Neural cell (in vitro differentiated cells): ENCODE measurements around the gene TADA2B. TPM values are rescaled to one million over a fixed set of nuclear protein-coding genes. Genes with fewer than 3 reads are reported as not detected.

ENCODE experiments used
- H2AFZ ChIP-seq: fragments of 200-600, 300-800 bp; sonication (generic), shearing (Covaris generic); 2 replicates; pipeline ENCODE4 v1.6.0; 2014; ENCODE audit warnings: low read depth, mild to moderate bottlenecking, antibody characterized with exemption, low read length, moderate library complexity
- H3F3A ChIP-seq: fragments of 200-600 bp; shearing (Covaris generic); 2 replicates; pipeline ENCODE4 v1.6.1; 2016; ENCODE audit warnings: mild to moderate bottlenecking, moderate library complexity, mixed read lengths, antibody characterized with exemption, low read length; ENCODE audit not compliant: insufficient read depth, poor library complexity, severe bottlenecking
- H3K27ac ChIP-seq: fragments of 200-600, 300-800 bp; sonication (generic), shearing (Covaris generic); 2 replicates; pipeline ENCODE4 v1.5.1; 2014; ENCODE audit warnings: mild to moderate bottlenecking, low read length, moderate library complexity
- H3K27me3 ChIP-seq: fragments of 300-800, 200-600 bp; sonication (generic), shearing (Covaris generic); 2 replicates; pipeline ENCODE4 v1.6.0; 2014; ENCODE audit warnings: mild to moderate bottlenecking, low read depth, low read length, moderate library complexity; ENCODE audit not compliant: insufficient read depth
- H3K36me3 ChIP-seq: fragments of 300-800, 200-600 bp; sonication (generic), shearing (Covaris generic); 2 replicates; pipeline ENCODE4 v1.5.1; 2014; ENCODE audit warnings: mild to moderate bottlenecking, antibody characterized with exemption, low read length, moderate library complexity; ENCODE audit not compliant: insufficient read depth
- H3K4me2 ChIP-seq: fragments of 300-800, 200-600 bp; sonication (generic), shearing (Covaris generic); 2 replicates; pipeline ENCODE4 v1.6.0; 2014; ENCODE audit warnings: mild to moderate bottlenecking, low read length
- H3K4me3 ChIP-seq: fragments of 300-800, 200-600 bp; sonication (generic), shearing (Covaris generic); 2 replicates; pipeline ENCODE4 v1.5.1; 2014; ENCODE audit warnings: mild to moderate bottlenecking, low read length, moderate library complexity
- H3K79me2 ChIP-seq: fragments of 200-600 bp; shearing (Covaris generic); replicated peaks from 2 replicates; pipeline ENCODE4 v1.6.0; 2014; ENCODE audit warnings: mild to moderate bottlenecking, low read length, moderate library complexity; ENCODE audit not compliant: insufficient read depth
- H3K9ac ChIP-seq: fragments of 300-800, 200-600 bp; sonication (generic), shearing (Covaris generic); 2 replicates; pipeline ENCODE4 v1.6.1; 2016; ENCODE audit warnings: mild to moderate bottlenecking, low read length, mixed read lengths
- H3K9me2 ChIP-seq: fragments of 200-600 bp; shearing (Covaris generic); 2 replicates; pipeline ENCODE4 v1.6.1; 2016; ENCODE audit warnings: mild to moderate bottlenecking, low read length, mixed read lengths; ENCODE audit not compliant: insufficient read depth
- H3K9me3 ChIP-seq: fragments of 200-600, 300-800 bp; sonication (generic), shearing (Covaris generic); 2 replicates; pipeline ENCODE4 v1.6.1; 2016; ENCODE audit warnings: mild to moderate bottlenecking, mixed run types, low read length, moderate library complexity, mixed read lengths
- H4K20me1 ChIP-seq: fragments of 200-600 bp; shearing (Covaris generic); 2 replicates; pipeline ENCODE4 v1.6.1; 2016; ENCODE audit warnings: mild to moderate bottlenecking, mixed run types; ENCODE audit not compliant: insufficient read depth
- EP300 ChIP-seq: fragments of 450-650 bp; conservative IDR thresholded peaks from 2 replicates; pipeline ENCODE4 v1.6.1; 2014; ENCODE audit warnings: antibody characterized with exemption, mild to moderate bottlenecking, moderate library complexity; ENCODE audit not compliant: poor library complexity, severe bottlenecking
- EZH2 ChIP-seq: fragments of 200-600, 300-800 bp; shearing (Covaris generic), sonication (generic); IDR thresholded peaks from 2 replicates; pipeline ENCODE4 v1.6.1; 2014; ENCODE audit warnings: antibody characterized with exemption, low read length, borderline replicate concordance, mild to moderate bottlenecking; ENCODE audit not compliant: insufficient read depth, poor library complexity, severe bottlenecking
- MXI1 ChIP-seq: fragments of 450-650 bp; conservative IDR thresholded peaks from 2 replicates; pipeline ENCODE4 v1.6.1; 2014; ENCODE audit warnings: antibody characterized with exemption, mild to moderate bottlenecking; ENCODE audit not compliant: poor library complexity, severe bottlenecking
- POLR2AphosphoS5 ChIP-seq: IDR thresholded peaks from 2 replicates; pipeline ENCODE4 v1.6.1; 2012
- RAD21 ChIP-seq: fragments of 450-650 bp; conservative IDR thresholded peaks from 2 replicates; pipeline ENCODE4 v1.6.1; 2014; ENCODE audit warnings: antibody characterized with exemption, mild to moderate bottlenecking, moderate library complexity
- REST ChIP-seq: IDR thresholded peaks from 2 replicates; pipeline ENCODE4 v1.6.1; 2012; ENCODE audit warnings: borderline replicate concordance
- SMC3 ChIP-seq: fragments of 450-650 bp; conservative IDR thresholded peaks from 2 replicates; pipeline ENCODE4 v1.6.1; 2014; ENCODE audit warnings: antibody characterized with exemption, mild to moderate bottlenecking, moderate library complexity; ENCODE audit not compliant: poor library complexity
- TAF1 ChIP-seq: IDR thresholded peaks from 2 replicates; pipeline ENCODE4 v1.6.1; 2012; ENCODE audit warnings: low read depth
- polyA plus RNA-seq: library from polyadenylated mRNA; depleted of rRNA; stranded (reverse); fragments of >200 nt; gene quantifications from 2 replicates; pipeline ENCODE4 v1.2.3, GENCODE V29; 2014
- TF ChIP-seq, protein P1 (sequence below): fragments of 450-650 bp; IDR thresholded peaks from 2 replicates; pipeline ENCODE4 v1.5.1; 2014; ENCODE audit warnings: antibody characterized with exemption, mild to moderate bottlenecking, moderate library complexity; ENCODE audit not compliant: poor library complexity, severe bottlenecking

The TADA2B gene
- polyA plus RNA-seq, 1 donor from 2014 or later = 13.9 TPM

DNA sequence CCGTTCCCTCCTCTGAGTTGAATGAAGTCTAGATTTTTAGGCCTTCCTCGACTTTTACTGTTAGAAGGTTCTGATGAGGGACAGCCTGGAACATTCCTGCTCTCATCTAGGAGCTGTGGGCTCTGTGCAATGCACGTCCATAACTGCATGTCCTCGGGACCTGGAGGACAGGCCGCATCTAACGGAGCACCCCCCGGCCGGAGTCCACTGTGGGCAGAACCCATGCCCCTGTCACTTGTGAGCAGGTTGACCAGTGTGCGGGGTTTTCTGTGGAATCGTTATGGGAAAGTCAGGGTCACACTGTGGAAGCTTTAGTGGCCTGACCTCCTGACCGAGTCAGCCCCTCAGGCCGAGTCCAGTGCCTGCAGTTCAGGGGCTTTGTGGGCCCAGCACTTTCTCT is 19.3 kb upstream of the TADA2B start:
- H2AFZ ChIP-seq = no peak overlapping the region
- TF ChIP-seq EP300 (no peak), TAF1 (no peak), POLR2AphosphoS5 (no peak), EZH2 (no peak), RAD21 (no peak), REST (no peak), MXI1 (no peak), SMC3 (no peak)
- TF ChIP-seq, protein P1, sequence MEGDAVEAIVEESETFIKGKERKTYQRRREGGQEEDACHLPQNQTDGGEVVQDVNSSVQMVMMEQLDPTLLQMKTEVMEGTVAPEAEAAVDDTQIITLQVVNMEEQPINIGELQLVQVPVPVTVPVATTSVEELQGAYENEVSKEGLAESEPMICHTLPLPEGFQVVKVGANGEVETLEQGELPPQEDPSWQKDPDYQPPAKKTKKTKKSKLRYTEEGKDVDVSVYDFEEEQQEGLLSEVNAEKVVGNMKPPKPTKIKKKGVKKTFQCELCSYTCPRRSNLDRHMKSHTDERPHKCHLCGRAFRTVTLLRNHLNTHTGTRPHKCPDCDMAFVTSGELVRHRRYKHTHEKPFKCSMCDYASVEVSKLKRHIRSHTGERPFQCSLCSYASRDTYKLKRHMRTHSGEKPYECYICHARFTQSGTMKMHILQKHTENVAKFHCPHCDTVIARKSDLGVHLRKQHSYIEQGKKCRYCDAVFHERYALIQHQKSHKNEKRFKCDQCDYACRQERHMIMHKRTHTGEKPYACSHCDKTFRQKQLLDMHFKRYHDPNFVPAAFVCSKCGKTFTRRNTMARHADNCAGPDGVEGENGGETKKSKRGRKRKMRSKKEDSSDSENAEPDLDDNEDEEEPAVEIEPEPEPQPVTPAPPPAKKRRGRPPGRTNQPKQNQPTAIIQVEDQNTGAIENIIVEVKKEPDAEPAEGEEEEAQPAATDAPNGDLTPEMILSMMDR = no peak
- no peaks in the 10 kb centered on the region for H4K20me1 ChIP-seq
- H3K9ac ChIP-seq = no peak overlapping the region
- H3K4me2 ChIP-seq = no peak overlapping the region
- H3K4me3 ChIP-seq = no peak overlapping the region
- no peak overlapping the region for H3K27ac ChIP-seq
- no peaks in the 10 kb centered on the region for H3K36me3 ChIP-seq
- no peaks in the 10 kb centered on the region for H3F3A ChIP-seq
- H3K9me2 ChIP-seq = no peaks in the 10 kb centered on the region
- H3K27me3 ChIP-seq = no peaks in the 10 kb centered on the region
- no peaks in the 10 kb centered on the region for H3K9me3 ChIP-seq
- no peaks in the 10 kb centered on the region for H3K79me2 ChIP-seq

DNA sequence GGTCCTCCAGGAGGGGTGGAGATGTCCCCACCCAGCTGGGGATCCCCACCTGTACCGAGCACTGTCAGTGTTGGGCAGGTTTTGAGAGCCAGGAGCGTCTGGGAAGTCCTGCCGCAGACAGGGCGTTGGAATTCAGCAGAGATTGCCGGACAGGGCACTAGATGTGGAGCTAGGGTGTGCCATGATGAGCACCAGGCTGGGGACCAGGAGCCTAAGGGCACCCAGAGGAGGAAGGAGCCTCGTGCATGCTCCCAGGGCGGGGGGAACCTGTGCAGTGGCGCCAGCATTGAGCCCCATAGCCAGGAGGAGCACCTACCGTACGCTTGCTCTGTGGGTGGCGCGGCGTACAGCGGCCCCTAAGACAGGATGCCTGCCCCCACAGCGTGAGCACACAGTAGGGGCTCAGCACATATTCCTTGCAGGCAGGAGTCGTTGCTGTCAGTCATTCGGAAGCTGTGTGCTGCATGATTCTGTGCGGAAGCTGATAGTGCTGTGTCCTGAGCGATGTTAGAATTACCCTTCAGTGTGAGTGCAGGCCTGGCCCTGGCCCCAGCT is 18.8 kb upstream of the TADA2B start:
- no peaks in the 10 kb centered on the region for H3K27me3 ChIP-seq
- no peak overlapping the region for H3K4me3 ChIP-seq
- no peaks in the 10 kb centered on the region for H3K36me3 ChIP-seq
- H2AFZ ChIP-seq = no peak overlapping the region
- H3F3A ChIP-seq = no peaks in the 10 kb centered on the region
- H3K79me2 ChIP-seq = no peaks in the 10 kb centered on the region
- H3K9me3 ChIP-seq = no peaks in the 10 kb centered on the region
- no peak overlapping the region for H3K4me2 ChIP-seq
- no peaks in the 10 kb centered on the region for H3K9me2 ChIP-seq
- TF ChIP-seq POLR2AphosphoS5 = no peak
- H4K20me1 ChIP-seq = no peaks in the 10 kb centered on the region
- H3K27ac ChIP-seq = no peak overlapping the region
- H3K9ac ChIP-seq = no peak overlapping the region
